ENCODE data around the gene ZNF22. TPM values are rescaled to one million over a fixed set of nuclear protein-coding genes. Genes with fewer than 3 reads are reported as not detected.
A peak's percentile ranks its signal among the peaks of the same experiment; 100 is the strongest.
"Not testable (repeated sequence)": the region's sequence is repeated elsewhere in the genome, so short reads cannot be mapped to it uniquely, and the experiment has no call there.

Gene ZNF22
- total RNA-seq, 1 experiment from 2014 or later = 47.1 TPM

DNA sequence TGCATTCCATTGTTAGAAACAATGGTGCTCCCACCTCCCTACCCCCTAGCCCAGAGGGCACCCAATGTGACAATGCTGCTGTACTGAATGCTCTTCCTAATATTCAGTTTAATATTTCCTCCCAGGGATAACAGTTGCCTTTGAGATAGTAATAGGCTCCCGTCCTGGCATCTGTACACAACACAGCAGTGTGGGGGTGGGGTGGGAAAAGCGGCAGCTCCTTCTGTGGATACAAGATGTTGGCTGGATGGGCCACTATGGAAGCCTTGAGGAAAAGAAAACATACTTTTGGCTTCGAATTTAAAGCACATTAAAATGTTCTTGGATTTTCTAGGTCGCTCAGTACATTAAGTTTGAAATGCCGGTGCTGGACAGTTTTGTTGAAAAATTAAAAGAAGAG lies 9.2 kb upstream of the ZNF22 start:
- no peak for DNase-seq (ENCODE audit: low read depth)

DNA sequence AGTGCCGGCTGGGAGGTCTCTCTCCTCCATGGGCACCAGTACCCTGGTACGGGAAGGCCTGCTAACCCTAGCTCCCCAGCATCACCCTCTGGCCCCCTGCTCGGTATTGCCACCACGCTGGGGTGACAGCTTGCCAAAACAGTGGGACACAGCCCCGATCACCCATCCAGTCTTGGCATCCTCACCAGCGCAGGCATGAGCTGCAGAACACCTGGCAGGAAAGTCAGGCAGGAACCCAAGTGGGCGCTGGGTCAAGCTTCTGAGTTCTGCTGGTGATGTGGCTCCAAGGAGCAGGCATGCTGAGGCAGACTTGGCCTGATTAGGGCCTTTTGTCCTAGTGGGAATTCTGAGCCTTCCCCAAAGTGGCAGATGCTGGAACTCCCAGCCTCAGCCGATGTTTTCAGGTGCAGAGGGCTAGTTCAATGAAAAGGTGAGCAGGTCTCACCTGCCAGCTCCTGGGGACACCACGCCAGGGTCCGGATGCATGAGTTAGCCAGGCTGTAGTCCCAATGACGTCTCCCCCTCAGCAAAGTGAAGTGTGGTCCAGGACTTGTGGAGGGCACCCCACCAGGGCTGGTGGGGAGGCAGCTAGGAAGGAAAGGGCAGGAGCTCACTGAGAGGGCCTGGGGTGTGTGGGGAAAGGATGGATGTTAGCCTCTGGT lies 8.5 kb upstream of the ZNF22 start:
- DNase-seq (ENCODE audit: low read depth) = no peak

DNA sequence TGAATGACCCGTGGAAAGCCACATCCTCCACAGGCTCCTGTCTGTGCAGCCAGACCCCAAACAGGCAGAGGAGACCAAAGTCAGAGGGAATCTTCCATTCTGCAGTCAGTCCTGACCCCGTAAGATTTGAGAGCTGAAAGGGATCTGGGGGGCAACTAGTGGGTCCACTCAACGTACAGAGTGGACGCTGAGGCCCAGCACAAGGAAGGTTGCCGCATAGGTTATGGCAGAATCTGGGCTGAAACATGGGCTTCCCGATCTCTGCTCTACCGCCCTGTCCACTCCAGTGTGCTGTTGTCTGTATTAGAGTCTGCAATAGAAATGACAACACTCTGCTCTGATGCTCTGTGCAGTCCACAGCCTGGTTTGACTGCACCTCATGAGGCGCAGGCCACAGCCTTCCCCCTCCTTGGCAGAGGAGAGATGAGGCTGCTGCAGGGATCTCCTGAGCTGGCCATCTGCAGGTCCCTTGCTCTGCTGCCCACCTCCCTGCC lies 7.9 kb upstream of the ZNF22 start:
- no peak for DNase-seq (ENCODE audit: low read depth)

DNA sequence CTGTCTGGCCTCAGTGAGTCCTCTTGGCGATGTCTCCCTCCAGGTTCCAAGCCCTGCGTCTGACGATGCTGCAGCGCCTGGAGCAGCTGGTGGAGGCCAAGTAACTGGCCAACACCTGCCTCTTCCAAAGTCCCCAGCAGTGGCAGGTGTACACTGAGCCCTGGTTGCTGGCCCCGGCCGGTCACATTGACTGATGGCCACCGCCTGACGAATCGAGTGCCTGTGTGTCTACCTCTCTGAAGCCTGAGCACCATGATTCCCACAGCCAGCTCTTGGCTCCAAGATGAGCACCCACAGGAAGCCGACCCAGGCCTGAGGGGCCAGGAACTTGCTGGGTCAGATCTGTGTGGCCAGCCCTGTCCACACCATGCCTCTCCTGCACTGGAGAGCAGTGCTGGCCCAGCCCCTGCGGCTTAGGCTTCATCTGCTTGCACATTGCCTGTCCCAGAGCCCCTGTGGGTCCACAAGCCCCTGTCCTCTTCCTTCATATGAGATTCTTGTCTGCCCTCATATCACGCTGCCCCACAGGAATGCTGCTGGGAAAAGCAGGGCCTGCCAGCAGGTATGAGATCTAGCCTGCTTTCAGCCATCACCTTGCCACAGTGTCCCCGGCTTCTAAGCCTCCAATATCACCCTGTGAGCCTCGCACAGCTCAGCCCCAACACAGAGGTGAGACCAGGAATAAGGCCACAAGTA lies 7.3 kb upstream of the ZNF22 start:
- no peak for DNase-seq (ENCODE audit: low read depth)

DNA sequence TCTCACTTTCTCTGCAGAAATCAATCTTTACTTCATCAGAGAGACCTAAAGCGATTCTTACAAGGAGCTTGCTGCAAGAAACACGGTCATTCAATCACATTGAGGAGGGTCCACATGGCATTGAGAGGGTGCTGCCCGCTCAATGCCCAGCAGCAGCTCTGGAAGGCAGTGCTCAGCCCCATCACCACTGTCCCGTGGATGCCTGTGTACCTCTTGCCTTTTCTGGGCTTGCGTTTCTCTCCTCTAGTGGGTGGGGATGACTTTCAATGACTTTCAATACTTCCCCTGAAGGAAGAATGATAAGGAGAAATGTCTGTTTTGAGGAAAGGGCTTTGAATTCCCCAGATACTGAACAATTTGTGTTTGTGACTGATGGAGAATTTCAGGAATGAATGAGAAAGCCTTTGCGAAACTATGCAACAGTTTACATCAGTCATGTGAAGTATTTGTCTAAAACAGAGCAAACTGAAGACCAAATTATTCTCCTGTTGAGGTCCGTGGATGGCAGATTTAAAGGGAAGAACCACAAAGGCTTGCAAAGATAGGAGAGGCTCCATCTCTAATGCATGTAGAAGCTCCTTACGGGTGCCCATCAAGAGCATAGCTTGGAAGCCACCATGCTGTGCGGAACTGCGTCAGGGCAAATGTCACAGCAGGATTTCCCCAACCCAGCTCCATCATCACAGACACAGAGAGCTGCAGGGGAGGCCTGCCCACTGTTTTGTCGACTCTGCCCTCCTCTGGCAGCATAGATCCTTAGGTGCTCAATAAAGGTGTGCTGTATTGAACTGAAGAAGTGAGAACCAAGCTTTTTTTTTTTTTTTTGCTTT lies 6.6 kb upstream of the ZNF22 start:
- DNase-seq (ENCODE audit: low read depth) = no peak

DNA sequence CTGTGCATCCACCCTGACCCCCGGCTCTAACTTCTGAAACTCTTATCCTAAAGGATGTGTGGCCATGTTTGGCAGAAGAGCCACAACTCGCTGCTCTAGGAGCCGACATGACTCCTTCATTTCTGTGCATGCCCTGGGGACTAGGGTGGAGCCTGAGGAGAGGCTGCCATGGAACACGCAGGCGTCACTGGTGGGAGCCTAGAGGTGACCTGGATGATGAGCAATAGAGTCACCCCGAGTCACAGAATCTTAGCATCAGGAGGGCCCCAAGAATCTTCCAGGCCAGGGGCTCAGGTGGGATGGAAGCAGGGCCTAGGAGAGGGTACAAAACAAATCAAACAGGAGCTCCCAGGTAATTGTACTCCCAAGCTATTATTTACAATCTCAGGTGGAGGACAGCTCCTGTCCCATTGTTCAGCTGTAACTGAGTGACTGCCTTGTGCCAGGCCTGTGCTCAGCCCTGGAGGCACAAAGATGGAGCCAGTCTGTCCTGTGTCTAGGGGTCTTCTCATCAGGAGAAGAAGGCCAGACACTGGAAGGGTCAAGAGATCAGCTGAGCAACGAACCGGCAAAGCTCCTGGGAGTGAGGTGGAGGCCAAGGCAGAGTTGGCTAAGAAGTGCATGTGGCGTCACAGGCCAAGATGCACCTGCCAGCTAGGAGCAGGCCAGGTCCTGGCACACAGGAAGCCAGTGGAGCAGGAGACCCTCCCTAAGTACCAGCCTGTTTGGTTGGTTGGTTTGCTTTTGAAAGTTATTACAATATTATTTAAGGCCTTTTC lies 5.8 kb upstream of the ZNF22 start:
- no peak for DNase-seq (ENCODE audit: low read depth)

DNA sequence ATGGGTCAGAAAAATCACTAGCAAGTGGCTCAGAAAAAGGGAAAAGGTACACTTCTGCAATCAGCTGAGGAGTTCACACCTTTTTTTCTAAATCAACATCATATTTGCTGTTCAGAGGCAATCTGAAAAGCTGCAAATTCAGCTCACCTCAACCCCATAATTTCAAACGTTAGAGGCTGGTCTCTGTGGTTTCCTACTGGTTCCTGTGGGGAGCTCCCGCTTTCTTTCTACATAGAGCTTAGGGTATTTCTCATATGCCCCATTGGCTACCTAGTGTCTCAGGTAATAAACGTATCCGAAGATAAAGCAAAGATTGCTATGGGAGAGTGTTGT lies 5.2 kb upstream of the ZNF22 start:
- no peak for DNase-seq (ENCODE audit: low read depth)

DNA sequence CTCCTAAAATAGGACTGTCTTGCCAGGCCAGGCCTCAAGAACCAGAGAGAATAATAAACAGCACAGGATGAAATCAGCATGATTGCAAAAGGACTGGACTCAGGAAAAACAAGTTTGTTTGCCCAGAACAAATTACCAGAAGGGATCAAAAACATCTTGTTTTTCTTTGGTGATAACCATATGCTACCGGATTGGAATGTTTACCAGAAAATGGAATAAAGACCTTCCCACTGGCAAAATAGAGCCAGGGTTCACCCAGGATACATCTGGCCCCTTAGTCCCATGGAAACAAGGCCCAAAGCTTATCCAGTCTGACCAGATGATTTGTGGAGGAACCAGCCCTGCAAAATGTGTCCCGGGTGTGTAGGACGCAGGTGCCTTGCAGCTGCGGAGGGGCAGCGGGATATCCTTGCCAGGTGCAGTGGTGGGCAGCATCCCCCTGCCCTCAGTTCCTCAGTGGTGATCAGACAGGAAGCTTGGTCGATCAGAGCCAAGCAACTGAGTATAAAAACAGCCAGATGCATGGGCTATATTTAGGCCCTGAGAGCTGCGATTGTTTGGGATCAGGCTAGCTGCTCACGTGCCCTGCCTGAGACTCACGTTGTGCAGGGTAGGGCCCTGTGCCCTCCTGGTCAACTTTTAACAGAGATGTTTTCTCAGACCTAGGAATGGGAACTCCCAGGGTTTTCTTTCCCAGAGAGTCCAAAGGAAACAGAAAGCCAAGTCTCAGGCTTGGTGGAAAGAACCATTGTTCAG lies 4.6 kb upstream of the ZNF22 start:
- no peak for DNase-seq (ENCODE audit: low read depth)

DNA sequence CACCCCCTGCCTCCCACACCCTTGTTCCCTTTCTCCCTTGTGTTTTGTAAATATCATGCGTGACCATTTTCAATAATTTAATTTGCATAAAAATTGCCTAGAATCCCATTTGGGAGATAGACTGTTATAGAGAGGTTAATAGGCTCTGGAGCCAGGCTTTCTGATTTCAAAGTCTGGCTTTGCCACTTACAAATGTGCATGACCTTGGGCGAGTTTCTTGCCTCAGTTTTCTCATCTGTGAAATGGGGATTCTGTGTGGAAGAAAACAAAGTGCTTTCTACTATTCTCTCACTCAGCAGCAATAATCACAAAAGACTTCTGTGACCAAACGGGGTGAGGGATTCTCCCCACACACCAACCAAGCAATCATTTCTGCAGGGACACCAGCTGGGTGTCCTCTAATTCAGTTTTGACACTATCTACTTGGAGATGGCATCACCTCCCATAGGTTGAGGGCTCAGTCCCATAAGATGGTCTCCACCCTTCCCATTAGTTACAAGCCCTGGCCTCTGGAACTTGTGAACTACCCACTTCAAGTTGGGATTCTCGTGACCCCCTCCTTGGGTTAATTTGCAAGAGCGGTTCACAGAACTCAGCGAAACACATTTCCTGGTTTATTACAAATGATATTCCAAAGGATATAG lies 3.5 kb upstream of the ZNF22 start:
- no peak for DNase-seq (ENCODE audit: low read depth)

DNA sequence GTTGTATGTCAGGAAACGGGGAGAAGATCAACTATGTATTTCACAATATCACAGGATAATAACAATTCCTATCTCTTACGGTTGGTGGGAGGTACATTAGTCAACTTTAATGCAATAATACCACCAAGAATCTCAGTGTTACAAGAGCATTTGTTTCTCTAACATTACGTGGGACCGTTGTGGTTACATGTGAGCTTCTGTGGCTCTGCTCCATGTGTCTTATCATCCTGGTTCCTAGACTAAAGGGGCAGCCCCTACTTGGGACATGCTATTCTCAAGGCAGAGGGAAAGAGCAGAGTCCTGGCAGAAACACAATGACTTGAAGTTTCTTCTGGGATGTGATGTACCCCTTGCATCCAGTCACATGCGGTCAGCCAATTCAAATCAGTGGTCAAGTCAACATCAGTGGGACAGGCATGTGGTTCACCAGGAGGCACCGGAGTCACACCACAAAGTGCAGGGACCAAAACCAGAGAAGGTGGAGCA lies 2.5 kb upstream of the ZNF22 start:
- peak; percentile 63 for DNase-seq (ENCODE audit: low read depth)

DNA sequence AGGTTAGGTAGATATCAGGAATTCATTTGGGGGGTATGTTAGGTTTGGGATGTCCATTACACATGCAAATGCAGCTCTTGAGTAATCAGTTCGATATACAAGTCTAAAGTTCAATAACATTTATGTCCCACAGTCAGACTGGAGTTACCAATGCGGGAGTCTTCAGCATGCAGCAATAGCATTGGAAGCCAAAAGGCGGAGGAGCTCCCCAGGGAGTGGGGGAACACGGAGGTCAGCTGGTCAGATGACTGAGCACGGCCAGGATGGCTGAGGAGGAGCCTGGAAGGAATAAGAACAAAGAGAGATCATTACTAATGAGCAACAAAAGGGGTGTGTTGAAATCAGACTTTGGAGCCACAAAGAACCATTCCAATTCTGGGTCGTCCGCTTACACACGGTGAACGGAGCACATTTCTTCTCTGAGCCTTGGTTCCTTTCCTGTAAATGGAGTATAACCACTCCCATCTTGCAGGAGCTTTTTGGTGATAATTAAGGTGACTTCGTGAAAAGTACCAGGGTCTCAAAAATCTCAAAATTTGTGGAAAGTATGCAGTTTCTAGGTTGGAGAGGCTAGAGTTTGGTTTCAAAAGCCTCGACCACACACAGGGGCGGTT lies 478 bp upstream of the ZNF22 start:
- peak; percentile 70 for DNase-seq (ENCODE audit: low read depth)

DNA sequence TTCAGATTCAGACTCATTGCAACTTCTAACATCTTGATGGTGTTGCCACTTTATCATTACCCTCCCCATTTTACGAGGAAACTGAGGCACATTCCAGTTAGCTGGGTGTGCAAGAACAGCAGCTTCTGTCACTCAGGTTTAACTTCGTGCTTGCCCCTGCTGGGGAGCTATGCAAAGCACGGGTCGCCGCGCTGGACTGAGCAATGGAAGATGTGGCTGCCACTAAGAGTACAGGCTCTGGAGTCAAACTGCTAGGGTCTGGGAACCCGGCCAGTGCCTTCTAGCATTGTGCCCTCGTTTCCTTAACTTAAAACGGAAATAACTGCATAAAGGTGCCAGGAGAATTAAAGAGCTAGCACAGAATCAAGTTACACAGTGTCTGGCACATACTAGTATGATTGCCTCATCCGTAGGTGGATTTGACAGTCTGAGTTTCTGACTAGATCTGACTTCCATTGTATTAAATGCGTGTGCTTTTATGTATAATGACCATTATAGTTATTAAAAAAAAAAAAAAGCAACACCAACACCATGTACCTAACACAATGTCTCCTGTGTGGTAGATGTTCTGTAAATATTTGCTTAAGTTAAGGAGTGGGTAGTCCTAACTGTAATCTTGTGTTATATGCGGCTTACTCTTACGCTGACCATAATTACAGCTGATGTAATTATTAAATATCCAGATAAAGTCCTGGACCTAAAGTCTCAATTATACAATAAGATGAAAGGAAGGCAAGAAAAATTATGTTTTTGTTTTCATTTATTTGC lies 842 bp downstream of the ZNF22 start:
- DNase-seq (ENCODE audit: low read depth) = peak; percentile 82

DNA sequence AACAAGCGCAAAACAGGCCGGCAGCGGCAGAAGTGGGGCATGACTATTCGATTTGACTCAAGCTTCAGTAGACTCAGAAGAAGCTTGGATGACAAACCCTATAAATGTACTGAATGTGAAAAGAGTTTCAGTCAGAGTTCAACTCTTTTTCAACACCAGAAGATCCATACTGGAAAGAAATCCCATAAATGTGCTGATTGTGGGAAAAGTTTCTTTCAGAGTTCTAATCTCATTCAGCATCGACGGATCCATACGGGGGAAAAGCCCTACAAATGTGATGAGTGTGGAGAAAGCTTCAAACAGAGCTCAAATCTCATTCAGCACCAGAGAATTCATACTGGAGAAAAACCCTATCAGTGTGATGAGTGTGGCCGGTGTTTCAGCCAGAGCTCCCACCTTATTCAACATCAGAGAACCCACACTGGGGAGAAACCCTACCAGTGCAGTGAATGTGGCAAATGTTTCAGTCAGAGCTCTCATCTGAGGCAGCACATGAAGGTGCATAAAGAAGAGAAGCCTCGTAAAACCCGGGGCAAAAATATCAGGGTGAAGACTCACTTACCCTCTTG lies 2.8 kb downstream of the ZNF22 start:
- DNase-seq (ENCODE audit: low read depth) = no peak

DNA sequence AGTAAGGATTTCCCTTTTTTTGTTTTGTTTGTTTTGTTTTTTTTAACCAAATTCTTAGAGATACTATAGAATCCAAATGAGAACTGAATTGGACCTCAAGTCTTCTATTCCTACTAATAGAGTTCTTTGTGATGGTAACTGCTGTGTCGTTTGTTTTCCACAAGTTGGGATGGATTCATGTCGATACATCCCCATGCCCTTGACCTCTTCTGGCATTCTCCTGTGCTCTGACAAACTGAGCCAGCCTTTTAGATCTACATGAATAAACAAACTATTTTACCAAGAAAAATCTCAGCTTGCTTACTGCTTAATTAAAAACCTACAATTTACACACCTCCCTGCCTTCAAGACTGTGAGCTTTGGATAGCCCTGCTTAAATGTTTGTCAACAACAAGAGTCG lies 3.9 kb downstream of the ZNF22 start:
- DNase-seq (ENCODE audit: low read depth) = no peak

DNA sequence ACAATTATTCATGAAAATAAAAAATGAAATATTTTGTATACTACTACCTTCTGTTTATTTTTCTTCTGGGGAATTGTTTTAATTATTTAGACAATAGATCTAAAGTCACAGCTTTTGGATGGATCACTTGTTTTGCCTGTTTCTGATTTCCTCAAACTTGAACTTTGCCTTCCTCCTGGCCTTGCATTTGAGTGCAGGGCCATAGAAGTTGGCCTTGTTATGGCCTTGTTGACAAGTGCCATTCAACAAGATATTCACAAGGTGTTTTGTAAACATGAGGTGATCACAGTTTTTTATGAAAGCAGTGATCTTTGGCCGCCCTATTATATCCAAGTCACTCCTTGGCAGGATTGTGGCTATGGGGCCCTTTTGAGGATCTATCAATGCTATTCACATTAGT lies 4.6 kb downstream of the ZNF22 start:
- no peak for DNase-seq (ENCODE audit: low read depth)

DNA sequence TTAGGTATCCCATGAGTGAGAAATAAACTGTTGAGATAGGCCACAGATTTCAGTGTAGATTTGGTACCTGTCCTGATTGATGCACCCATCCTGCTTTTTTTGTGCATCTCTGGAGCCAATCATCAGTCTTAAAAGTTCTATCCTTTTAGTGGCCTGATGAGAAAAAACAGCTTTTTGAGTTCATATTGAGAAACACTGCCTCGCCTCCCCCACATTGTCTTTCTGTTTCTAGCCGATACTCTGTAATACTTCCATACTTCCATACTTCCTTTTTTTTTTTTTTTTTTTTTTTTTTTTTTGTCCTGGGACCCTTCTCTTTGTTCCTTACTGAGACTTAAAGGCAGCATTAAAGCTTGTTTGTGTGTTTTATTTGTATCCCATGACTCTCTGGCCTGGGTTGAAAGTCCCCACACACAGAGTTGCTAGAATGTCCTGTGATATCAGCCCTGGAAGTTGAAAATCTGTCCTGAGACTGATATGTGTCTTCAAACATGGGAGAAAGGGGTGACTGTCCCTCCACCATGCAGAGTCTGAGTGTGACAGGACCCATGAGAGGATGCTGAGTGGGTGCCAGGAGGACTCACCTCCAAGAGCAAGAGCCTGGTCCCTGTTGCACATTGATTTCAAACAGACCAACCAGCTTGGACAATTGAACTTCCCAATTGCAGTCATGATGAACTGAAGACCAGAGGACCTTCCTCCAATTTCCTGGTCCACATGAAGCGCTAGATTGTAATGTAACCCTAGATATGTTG lies 5.7 kb downstream of the ZNF22 start:
- no peak for DNase-seq (ENCODE audit: low read depth)

DNA sequence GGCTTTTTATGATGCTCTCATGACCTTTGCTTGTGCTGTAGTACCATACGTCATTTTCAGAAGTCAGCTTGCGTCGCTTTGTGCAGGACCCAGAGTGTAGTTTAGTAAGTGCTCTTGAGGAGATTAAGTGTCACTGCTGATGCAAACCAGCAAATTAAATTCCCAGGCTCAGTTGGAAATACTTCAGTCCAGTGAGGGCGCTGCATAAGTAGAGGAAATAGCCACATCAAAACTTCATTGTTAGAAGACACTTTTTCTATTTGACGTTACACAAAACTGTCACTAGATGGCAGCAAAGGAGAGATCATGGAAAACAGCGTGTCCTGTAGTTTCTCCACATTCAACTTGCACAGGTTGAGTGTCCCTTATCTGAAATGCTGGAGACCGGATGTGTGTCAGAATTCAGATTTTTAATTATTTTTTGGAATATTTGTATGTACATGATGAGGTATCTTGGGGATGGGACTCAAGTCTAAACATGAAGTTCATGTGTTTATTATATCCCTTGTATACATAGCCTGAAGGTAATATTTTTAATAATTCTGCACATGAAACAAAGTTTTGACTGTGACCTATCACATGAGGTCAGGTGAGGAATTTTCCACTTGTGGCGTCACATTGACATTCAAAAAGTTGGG lies 7.9 kb downstream of the ZNF22 start:
- peak; percentile 83 for DNase-seq (ENCODE audit: low read depth)

DNA sequence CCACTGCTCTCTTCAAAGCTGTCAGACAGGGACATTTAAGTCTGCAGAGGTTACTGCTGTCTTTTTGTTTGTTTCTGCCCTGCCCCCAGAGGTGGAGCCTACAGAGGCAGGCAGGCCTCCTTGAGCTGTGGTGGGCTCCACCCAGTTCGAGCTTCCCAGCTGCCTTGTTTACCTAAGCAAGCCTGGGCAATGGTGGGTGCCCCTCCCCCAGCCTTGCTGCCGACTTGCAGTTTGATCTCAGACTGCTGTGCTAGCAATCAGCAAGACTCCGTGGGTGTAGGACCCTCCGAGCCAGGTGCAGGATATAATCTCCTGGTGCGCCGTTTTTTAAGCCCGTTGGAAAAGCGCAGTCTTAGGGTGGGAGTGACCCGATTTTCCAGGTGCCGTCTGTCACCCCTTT lies 13.8 kb downstream of the ZNF22 start:
- not testable (repeated sequence) for DNase-seq (ENCODE audit: low read depth)

Data from RPMI7951 (cell line).